Activated effector memory CD4-positive, alpha-beta T cell treated with Interleukin-2 at 50 U/mL for 16 hours (primary cell): ENCODE results near the gene CCDC178.

Experiments used
- DNase-seq: peaks from one replicate; pipeline ENCODE4 v3.0.0-alpha.2; 2020

The CCDC178 gene

DNA sequence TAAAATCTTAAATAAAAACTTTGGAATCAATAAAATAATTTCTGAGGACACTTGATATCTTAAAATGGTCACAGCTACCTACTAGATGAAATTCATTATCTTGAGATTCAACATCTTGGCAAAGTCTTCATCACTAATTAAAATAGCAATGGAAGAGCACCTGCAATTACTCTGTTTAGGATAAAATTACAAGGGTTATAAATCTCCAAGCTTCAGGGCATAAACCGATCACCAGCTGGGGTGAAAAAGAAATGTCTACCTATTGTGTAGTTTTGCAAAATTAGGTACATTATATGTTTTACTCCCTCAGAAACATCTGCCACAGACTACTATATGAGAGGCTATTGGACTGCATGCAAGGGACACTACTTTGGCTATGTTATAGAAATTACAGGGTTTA, 327.1 kb downstream of the CCDC178 start:
- no peak for DNase-seq

- no peak for DNase-seq
Measured at GRCh38 chr18:33107511-33107910, 333.0 kb downstream of the CCDC178 start.

GRCh38 chr18:33101316-33101715, 339.2 kb downstream of the CCDC178 start:
- DNase-seq: no peak

GRCh38 chr18:33099626-33100025, 340.9 kb downstream of the CCDC178 start:
- no peak for DNase-seq

GRCh38 chr18:33097126-33097525, 343.4 kb downstream of the CCDC178 start:
- no peak for DNase-seq

DNA sequence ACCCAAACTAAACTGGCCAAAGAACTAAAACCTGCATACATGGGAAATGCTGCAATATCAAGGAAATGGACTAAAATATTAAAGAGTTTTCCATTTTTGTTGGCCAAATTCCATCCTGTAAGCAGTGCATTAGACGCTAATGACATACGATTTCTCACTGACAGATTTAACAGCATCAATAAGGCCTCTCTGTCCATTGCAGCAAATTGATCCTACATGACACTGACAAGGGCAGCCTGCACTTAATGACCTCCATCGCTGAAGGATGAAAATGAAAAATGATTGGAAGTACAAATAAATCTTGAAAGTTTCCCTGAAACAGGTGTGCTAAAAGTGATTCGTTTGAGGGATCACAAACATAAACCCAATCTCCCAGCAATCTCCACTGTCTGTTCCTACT, 350.1 kb downstream of the CCDC178 start:
- no peak for DNase-seq

DNA sequence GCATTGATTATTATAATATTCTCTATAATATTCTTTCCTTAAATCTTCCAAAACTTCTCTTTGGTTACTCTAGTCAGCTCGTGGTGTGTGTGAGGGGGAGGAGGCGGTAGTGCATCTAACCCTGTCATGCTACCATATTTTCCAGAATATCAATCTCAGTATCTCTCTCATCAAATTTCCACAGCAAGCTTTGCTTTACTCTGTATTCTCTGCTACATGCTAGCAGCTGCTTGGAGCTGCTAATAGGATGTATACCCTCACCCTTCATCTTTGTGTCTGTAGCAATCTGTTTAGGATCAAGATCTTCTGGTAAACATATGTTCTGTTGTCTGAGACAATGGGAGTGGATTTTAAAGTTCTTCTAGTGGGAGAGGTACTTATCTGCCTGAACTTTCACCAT, 363.9 kb downstream of the CCDC178 start:
- DNase-seq: no peak

- no peak for DNase-seq
Measured at GRCh38 chr18:33074125-33074524, 366.4 kb downstream of the CCDC178 start.

DNA sequence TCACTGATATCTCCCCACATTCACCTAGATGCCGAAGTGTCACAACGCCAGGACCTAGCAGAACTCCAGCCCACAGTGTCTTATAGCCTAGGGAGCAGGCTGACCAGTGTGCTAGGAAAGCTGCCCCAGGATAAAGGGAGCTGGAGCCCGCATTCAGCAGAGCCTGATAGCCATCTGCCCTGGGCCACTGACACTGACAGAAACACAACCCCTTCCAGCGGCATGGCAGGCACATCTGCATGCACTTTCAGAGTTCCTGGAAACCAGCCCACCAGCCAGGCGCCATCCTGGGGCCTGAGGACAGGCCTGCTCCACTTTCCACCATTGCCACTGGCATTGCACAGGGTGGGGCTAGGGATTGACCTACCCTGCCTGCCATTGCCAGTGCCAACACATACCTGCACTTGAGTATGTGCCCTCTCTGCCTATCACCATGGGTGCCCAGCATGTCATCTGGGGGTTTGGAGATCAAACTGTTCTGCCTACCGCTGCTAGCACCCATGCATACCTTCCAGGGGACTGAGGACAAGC, 377.6 kb downstream of the CCDC178 start:
- no peak for DNase-seq

GRCh38 chr18:33052886-33053285, 387.6 kb downstream of the CCDC178 start:
- no peak for DNase-seq

- DNase-seq: no peak
Measured at GRCh38 chr18:33051407-33051806, 389.1 kb downstream of the CCDC178 start.

DNA sequence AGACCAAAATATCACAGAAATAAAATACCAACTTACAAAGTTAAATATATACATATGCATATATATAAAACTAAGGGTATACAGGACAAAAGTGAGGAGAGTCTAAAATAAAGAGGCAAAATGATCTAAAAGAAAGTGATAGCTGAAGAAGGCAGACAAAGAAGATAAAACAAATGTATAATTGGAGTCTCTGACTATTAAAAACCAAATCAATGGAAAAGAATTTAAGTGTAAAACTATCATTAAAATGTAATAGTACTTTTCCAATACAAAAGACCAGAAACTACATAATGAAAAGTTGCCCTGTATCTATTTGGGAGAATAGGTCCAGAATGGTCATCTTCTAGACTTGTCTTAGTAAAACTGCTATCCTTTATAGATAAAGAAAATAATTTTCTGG, 400.3 kb downstream of the CCDC178 start:
- no peak for DNase-seq

- DNase-seq: no peak
Measured at GRCh38 chr18:33034945-33035344, 405.6 kb downstream of the CCDC178 start.

DNA sequence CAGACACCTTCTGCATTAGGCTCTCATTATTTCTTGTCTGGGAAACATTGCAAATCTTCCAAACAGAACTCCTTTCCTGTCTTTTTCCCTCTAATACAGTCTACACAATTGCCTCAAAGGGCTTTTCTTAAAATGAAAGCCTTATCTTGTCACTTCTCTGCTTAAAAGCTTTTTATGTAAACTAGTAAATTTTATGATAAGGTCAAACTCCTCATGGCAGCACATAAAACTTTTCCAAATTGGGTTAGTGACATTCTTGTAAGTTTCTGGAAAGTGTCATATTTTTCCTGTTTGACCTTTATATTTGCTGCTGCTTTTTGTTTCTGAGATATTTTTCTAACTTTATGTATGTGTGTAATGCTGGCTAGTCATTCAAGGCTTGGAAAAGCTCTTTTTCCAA, 406.3 kb downstream of the CCDC178 start:
- DNase-seq: no peak

DNA sequence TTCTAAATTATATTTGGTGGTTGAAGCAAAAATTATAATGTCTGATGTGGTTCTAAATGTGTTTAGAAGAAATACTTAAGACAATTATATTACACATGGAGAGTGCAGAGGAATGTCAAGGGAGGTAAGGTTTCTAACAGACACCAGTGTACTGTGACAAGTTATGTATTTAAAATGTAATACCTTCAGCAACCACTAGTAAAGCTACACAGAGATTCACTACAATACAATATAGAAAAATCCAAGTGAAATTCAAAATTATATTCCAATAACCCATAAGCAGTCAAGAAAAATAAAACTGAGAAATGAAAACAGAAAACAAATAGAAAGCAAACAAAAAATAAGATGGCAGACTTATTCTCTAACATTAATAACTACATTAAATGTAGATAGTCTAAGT, 418.2 kb downstream of the CCDC178 start:
- DNase-seq: no peak

DNA sequence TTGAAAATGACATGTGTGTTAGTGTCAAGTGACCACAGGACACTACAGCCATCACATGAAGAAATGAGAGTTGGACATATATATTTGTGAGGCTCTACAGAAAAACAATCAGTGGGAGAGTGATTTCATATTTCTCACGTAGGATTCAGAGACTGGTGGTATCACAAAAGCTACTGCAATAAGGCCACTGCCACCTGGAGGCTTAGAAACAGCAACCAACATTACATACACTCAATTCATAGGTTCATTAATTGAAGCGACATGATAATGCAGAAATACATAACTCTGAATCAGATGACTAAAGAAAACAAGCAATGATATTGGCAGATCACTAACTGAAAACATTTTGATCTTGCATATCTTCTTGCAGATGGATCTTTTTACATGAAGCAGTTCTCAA, 419.6 kb downstream of the CCDC178 start:
- DNase-seq: no peak

DNA sequence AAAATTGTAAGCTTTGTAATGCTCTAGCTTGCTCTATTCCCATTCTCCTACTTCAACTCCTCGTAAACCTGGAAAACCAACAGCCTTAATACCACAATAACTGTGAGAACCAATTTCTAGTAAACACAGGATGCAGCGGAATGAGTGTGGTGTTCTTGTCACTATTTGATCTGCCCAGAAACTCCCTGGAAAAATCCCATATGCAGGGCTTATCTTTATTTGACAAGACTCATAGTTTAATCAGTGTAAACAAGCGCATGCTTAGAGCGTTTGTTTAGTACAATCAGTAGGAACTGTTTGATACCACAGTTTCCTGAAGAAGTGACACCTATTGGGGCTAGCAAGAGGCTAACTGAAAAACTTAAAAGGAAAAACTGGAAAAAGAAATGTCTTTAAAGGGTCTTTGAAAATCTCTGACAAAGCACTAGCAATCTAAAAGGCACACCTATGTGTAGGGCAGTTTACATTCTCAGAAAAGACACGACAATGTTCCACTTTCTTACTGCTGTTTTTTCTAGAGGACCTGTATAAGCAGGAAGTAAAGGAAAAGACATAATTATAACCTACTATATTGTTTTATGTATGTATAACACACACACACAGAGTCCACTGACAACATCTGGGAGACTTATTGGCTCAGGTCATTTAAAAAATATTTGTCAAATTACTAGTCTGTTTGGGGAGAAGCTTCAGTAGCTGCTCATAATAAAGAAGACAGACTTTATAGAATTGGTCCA, 426.3 kb downstream of the CCDC178 start:
- no peak for DNase-seq

- no peak for DNase-seq
Measured at GRCh38 chr18:33010149-33010548, 430.4 kb downstream of the CCDC178 start.

- no peak for DNase-seq
Measured at GRCh38 chr18:32998921-32999320, 441.6 kb downstream of the CCDC178 start.

DNA sequence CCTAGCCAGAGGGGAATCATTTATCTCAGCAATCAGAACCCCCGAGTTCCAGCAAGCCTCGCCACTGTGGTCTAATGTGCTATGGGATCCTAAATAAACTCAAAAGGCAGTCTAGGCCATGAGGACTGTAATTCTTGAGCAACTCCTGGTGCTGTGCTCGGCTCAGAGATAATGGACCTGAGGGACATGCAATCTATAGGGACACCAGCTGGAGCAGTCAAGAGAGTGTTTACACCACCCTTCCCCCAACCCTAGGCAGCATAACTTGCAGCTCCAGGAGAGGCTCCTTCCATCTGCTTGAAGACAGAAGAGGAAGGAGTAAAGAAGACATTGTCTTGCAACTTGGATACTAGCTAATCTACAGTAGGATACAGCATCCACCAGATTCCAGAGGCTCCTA, 442.2 kb downstream of the CCDC178 start:
- no peak for DNase-seq

- no peak for DNase-seq
Measured at GRCh38 chr18:32983721-32984120, 456.8 kb downstream of the CCDC178 start.

DNA sequence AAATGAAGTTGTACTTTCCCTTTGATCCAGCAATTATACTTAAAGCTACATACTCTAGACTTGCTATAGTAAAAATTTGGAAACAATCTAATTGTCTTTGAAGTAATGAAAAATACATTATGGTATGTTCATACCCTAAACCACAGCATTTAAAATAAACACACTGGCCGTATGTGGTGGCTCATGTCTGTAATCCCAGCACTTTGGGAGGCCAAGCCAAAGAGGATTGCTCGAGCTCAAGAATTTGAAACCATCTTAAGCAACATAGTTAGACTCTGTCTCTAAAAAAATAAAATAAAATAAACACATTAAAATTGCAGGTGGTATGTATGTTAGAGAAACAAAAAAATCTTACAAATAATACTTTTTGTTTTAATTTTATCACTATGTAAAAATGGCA, 459.6 kb downstream of the CCDC178 start:
- no peak for DNase-seq

- no peak for DNase-seq
Measured at GRCh38 chr18:32975501-32975900, 465.0 kb downstream of the CCDC178 start.

GRCh38 chr18:32975163-32975436, 465.4 kb downstream of the CCDC178 start:
- no peak for DNase-seq

DNA sequence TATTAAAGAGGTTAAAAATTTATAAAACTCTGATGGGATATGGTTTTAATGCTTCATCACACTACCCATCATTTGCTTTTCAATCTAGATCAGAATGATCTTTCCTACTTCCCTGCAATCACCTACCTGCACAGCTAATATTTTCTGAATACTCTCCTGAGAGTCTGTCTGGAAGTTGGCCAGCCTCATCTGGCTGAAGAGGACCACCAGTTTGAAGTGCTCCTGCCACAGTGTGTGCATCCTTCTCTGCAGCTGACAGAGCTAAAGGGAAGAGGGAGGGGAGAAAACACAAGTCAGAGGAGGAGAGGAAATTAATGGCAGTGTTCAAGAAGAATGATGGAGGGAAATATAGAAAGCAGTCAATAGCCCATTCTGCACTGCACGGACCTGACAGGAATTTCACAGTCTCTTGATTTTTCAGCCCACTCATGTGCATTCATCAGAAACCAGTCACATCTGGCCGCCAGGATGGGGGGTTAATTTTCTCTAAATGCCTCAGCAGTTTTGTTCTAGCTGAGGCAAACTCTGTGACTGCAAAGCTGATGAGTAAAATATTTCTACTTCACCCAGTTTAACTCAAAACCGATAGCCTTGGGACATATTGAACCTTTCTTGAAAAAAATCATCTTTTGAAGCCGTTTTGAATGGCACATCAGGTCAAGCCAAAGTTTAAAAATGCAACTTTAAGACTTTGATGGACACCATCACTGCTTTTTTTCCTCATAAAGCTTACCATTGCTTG, 465.9 kb downstream of the CCDC178 start:
- DNase-seq: no peak
